IMR-90 (cell line): ENCODE measurements around the gene ZCCHC24. TPM values are rescaled to one million over a fixed set of nuclear protein-coding genes. Genes with fewer than 3 reads are reported as not detected.
A peak's percentile ranks its signal among the peaks of the same experiment; 100 is the strongest.

Experiments used
- ATAC-seq: fragments of 200-7000 bp; cut with Tn5 transposase; 2 replicates; pipeline ENCODE4 v1.9.1; 2020; ENCODE audit warnings: low read depth, mild to moderate bottlenecking, moderate library complexity
- BruUV-seq: library from RNA; stranded (reverse); fragments of 400-500 nt; replicated peaks from 2 replicates; lab custom pipeline; 2021; lab: Mats Ljungman, UMichigan
- CTCF ChIA-PET: fragments of 300-600 bp; formaldehyde crosslinking; extraction: SDS; loops from one replicate; lab custom pipeline; 2021; ENCODE audit warnings: antibody characterized with exemption; lab: Yijun Ruan, JAX
- POLR2A ChIA-PET: fragments of 300-600 bp; sonication (Branson Sonifier 250); formaldehyde crosslinking; loops from one replicate; lab custom pipeline; 2022; ENCODE audit warnings: antibody characterized with exemption; ENCODE audit not compliant: unreplicated experiment; lab: Charles Lee
- DNase-seq: peaks from one replicate; pipeline ENCODE4 v3.0.0; 2013
- H2AFZ ChIP-seq: replicated peaks from 2 replicates; pipeline ENCODE3; 2013; ENCODE audit warnings: low read length, mild to moderate bottlenecking; ENCODE audit not compliant: poor library complexity
- H2AK5ac ChIP-seq: 2 replicates; pipeline ENCODE4 v1.6.1; 2013; ENCODE audit warnings: low read depth, low read length, inconsistent platforms
- H2AK9ac ChIP-seq: replicated peaks from 2 replicates; pipeline ENCODE3; 2013; ENCODE audit warnings: mild to moderate bottlenecking, low read depth, low read length, moderate library complexity; ENCODE audit not compliant: poor library complexity
- H2BK120ac ChIP-seq: 2 replicates; pipeline ENCODE4 v1.6.1; 2013; ENCODE audit warnings: low read depth, low read length, inconsistent platforms
- H2BK15ac ChIP-seq: 3 replicates; pipeline ENCODE4 v1.6.1; 2013; ENCODE audit warnings: low read depth, low read length, inconsistent platforms
- H2BK20ac ChIP-seq: 2 replicates; pipeline ENCODE4 v1.6.1; 2013; ENCODE audit warnings: low read depth, mild to moderate bottlenecking, inconsistent platforms, low read length, moderate library complexity
- H2BK5ac ChIP-seq: 2 replicates; pipeline ENCODE4 v1.6.1; 2013; ENCODE audit warnings: mild to moderate bottlenecking, low read depth, low read length, inconsistent platforms; ENCODE audit not compliant: poor library complexity, severe bottlenecking
- H3K14ac ChIP-seq: replicated peaks from 2 replicates; pipeline ENCODE4 v1.6.1; 2013; ENCODE audit warnings: low read depth, low read length, inconsistent platforms
- H3K18ac ChIP-seq: 2 replicates; pipeline ENCODE4 v1.6.1; 2013; ENCODE audit warnings: low read depth, low read length, control low read depth
- H3K23ac ChIP-seq: 2 replicates; pipeline ENCODE4 v1.6.1; 2013; ENCODE audit warnings: low read depth, low read length, inconsistent platforms
- H3K27ac ChIP-seq: 2 replicates; pipeline ENCODE4 v1.5.1; 2013; ENCODE audit warnings: mild to moderate bottlenecking, control low read depth, low read length; ENCODE audit not compliant: insufficient read depth
- H3K27me3 ChIP-seq: 2 replicates; pipeline ENCODE4 v1.6.1; 2013; ENCODE audit warnings: low read length; ENCODE audit not compliant: control insufficient read depth, insufficient read depth
- H3K36me3 ChIP-seq: 2 replicates; pipeline ENCODE4 v1.6.1; 2013; ENCODE audit warnings: low read length, mixed read lengths; ENCODE audit not compliant: control insufficient read depth, insufficient read depth
- H3K4ac ChIP-seq: 2 replicates; pipeline ENCODE4 v1.6.1; 2013; ENCODE audit warnings: low read depth, low read length, inconsistent platforms
- H3K4me1 ChIP-seq: 2 replicates; pipeline ENCODE4 v1.6.1; 2013; ENCODE audit warnings: low read length, mixed read lengths; ENCODE audit not compliant: control insufficient read depth, insufficient read depth
- H3K4me2 ChIP-seq: 2 replicates; pipeline ENCODE4 v1.6.1; 2013; ENCODE audit warnings: low read depth, mild to moderate bottlenecking, control low read depth, low read length, moderate library complexity
- H3K4me3 ChIP-seq: 2 replicates; pipeline ENCODE4 v1.5.1; 2013; ENCODE audit warnings: low read depth, mild to moderate bottlenecking, control low read depth, low read length, moderate library complexity; ENCODE audit not compliant: insufficient read depth
- H3K56ac ChIP-seq: 2 replicates; pipeline ENCODE4 v1.6.1; 2013; ENCODE audit warnings: low read length, inconsistent platforms; ENCODE audit not compliant: insufficient read depth; ENCODE audit errors: extremely low read depth
- H3K79me1 ChIP-seq, 2 experiments: 2 replicates each; pipeline ENCODE4 v1.6.1; 2013; ENCODE audit warnings: low read length in 2 of 2, inconsistent platforms in 1 of 2, low read depth in 1 of 2
- H3K9ac ChIP-seq: 2 replicates; pipeline ENCODE4 v1.6.1; 2013; ENCODE audit warnings: low read depth, low read length, control low read depth
- H3K9me1 ChIP-seq: 2 replicates; pipeline ENCODE4 v1.6.1; 2013; ENCODE audit warnings: low read length, inconsistent platforms; ENCODE audit not compliant: insufficient read depth
- H3K9me3 ChIP-seq: 2 replicates; pipeline ENCODE4 v1.6.1; 2013; ENCODE audit warnings: low read length; ENCODE audit not compliant: control insufficient read depth, insufficient read depth
- H4K20me1 ChIP-seq: 2 replicates; pipeline ENCODE4 v1.6.1; 2013; ENCODE audit warnings: low read length, inconsistent platforms; ENCODE audit not compliant: insufficient read depth
- H4K5ac ChIP-seq: 2 replicates; pipeline ENCODE4 v1.6.1; 2013; ENCODE audit warnings: mild to moderate bottlenecking, low read depth, low read length, control low read depth
- H4K8ac ChIP-seq, 2 experiments: 2 replicates each; pipeline ENCODE4 v1.6.1; 2013; ENCODE audit warnings: low read depth in 2 of 2, low read length in 2 of 2, control low read depth in 1 of 2, inconsistent platforms in 1 of 2
- H4K91ac ChIP-seq: 2 replicates; pipeline ENCODE4 v1.6.1; 2013; ENCODE audit warnings: low read depth, low read length, inconsistent platforms; ENCODE audit not compliant: insufficient read depth
- CEBPB ChIP-seq: IDR thresholded peaks from 2 replicates; pipeline ENCODE4 v1.6.1; 2012; ENCODE audit warnings: low read depth, low read length, improper control_type of control experiment
- MAFK ChIP-seq: IDR thresholded peaks from 2 replicates; pipeline ENCODE4 v1.6.1; 2012; ENCODE audit warnings: low read depth, low read length, improper control_type of control experiment
- WGBS, 2 experiments: methylation state at CpG; one replicate each; pipeline versions ENCODE4 v1.1.5 to v1.1.7; 2013; ENCODE audit warnings: missing lambda C conversion rate in 2 of 2; ENCODE audit not compliant: insufficient read length in 1 of 2; ENCODE audit errors: extremely low coverage in 2 of 2; 5-methylcytosine and 5-hydroxymethylcytosine counted together
- dilution Hi-C: fragments of 300-500 bp; cut with HindIII; formaldehyde crosslinking; loops from one replicate; pipeline ENCODE4 v1.14.3; 2018; ENCODE audit warnings: low sequenced_read_pairs; ENCODE audit not compliant: unreplicated experiment
- in situ Hi-C: fragments of 300-500 bp; cut with MboI; formaldehyde crosslinking; loops from 3 replicates; pipeline ENCODE4 v1.14.3; 2019; ENCODE audit warnings: low sequenced_read_pairs, inconsistent platforms, mixed read lengths
- intact Hi-C: fragments of 100-400 bp; cut with micrococcal nuclease; formaldehyde crosslinking; loops from 2 replicates; pipeline ENCODE4 v1.10.0; 2022
- polyA plus RNA-seq, 3 experiments: library from polyadenylated mRNA; depleted of rRNA; stranded (reverse); fragments of >200 nt; gene quantifications; 2 replicates each; pipeline ENCODE4 v1.2.3, GENCODE V29; 2012; ENCODE audit warnings: low replicate concordance in 1 of 3
- total RNA-seq: library from RNA; depleted of rRNA; stranded (reverse); fragments of >200 nt; gene quantifications from 2 replicates; pipeline ENCODE4 v1.2.3, GENCODE V29; 2012

The ZCCHC24 gene
- total and polyA plus RNA-seq, 2 of the 4 experiments (the other 2 are of a cell fraction): 15.1 to 25.9 TPM

DNA sequence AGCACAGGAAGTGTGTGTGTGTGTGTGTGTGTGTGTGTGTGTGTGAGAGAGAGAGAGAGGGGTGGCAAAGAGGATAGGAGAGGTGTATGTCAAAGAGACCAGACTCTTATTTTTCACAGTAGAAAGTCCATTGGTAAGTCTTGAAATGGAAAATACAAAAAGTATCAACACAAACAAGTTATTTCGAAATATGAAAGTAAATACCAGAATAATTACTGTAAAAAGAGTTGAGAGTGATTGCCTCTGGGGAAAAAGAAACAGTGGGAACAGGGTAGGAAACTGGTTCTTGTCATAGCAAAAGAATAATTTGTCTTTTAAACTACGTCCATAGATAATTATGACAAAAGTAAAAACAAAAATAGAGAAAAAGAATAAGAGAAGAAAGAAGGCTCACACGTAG, 37.9 kb upstream of the ZCCHC24 start:
- Histone ChIP-seq H4K8ac (no peak overlapping the region), H3K14ac (no peak overlapping the region), H2AK9ac (no peak overlapping the region), H2BK20ac (no peak overlapping the region), H3K56ac (no peak overlapping the region), H3K27ac (no peak overlapping the region), H3K4me1 (peaks cover 15% of the 10 kb centered on the region), H4K5ac (no peak overlapping the region), H3K9me1 (peaks cover 15% of the 10 kb centered on the region), H3K27me3 (no peaks in the 10 kb centered on the region), H2BK120ac (no peak overlapping the region), H3K9me3 (no peaks in the 10 kb centered on the region), H2AFZ (no peak overlapping the region), H3K23ac (no peak overlapping the region), H4K91ac (no peak overlapping the region), H3K9ac (no peak overlapping the region), H3K36me3 (no peaks in the 10 kb centered on the region), H3K4ac (no peak overlapping the region), H2BK15ac (no peak overlapping the region), H3K4me2 (no peak overlapping the region), H2AK5ac (no peak overlapping the region), H3K79me1 (no peaks in the 10 kb centered on the region), H2BK5ac (no peak overlapping the region), H3K4me3 (no peak overlapping the region), H4K20me1 (no peaks in the 10 kb centered on the region), H3K18ac (no peak overlapping the region)
- intact Hi-C loops (no loop called here), dilution Hi-C loops (no loop called here), in situ Hi-C loops (loop anchor here (25.0 kb wide), 1 partner anchor 96 kb away; no protein-coding TSS in a partner anchor)
- peak; percentile 14; the same call in 1 of the 2 replicates for TF ChIP-seq CEBPB
- TF ChIP-seq MAFK: no peak
- ChIA-PET POLR2A (no interaction called here), CTCF (no interaction called here)
- WGBS, 2 experiments: no CpG with 5 or more reads among the region's 3 CpGs
- BruUV-seq: no TSS peak
- DNase-seq (no peak), ATAC-seq (no peak)
